GM23248 (cell line): ENCODE results near the gene WIZ.

Experiments used
- EZH2 ChIP-seq: fragments of 200-600 bp; sonication (generic); IDR thresholded peaks from 2 replicates; pipeline ENCODE4 v1.6.1; 2018; ENCODE audit warnings: antibody characterized with exemption, mild to moderate bottlenecking; ENCODE audit not compliant: insufficient read depth, poor library complexity, severe bottlenecking
- EZH2phosphoT487 ChIP-seq: fragments of 200-600 bp; sonication (generic); IDR thresholded peaks from 2 replicates; pipeline ENCODE4 v1.6.1; 2018; ENCODE audit warnings: antibody characterized with exemption, moderate library complexity, mild to moderate bottlenecking, low read depth; ENCODE audit not compliant: insufficient read depth

- TF ChIP-seq EZH2 (no peak), EZH2phosphoT487 (no peak)
These were observed 68.3 kb downstream of the WIZ start for GRCh38 chr19:15381429-15381828.
